GM19193 (cell line): ENCODE data around the gene BGN.

ENCODE experiments used
- POLR2A ChIP-seq: IDR thresholded peaks from 4 replicates; pipeline ENCODE4 v1.6.1; 2011; ENCODE audit not compliant: insufficient read depth, insufficient read length; ENCODE audit errors: extremely low read depth

BGN gene

GRCh38 chrX:153470411-153471363 is 24.1 kb upstream of the BGN start, which contains the start of gene HAUS7:
Gene HAUS7 (minus strand): TSS chrX:153470576. CDS start chrX:153470557, 19 bp downstream.
- TF ChIP-seq POLR2A: peak; percentile 23

- TF ChIP-seq POLR2A: no peak
Observed at GRCh38 chrX:153471663-153472280, 23.0 kb upstream of the BGN start.

GRCh38 chrX:153473126-153473525 is 21.7 kb upstream of the BGN start:
- TF ChIP-seq POLR2A: no peak

- no peak for TF ChIP-seq POLR2A
Observed at GRCh38 chrX:153474266-153474665, 20.5 kb upstream of the BGN start.

- TF ChIP-seq POLR2A: no peak
Observed at GRCh38 chrX:153474718-153475117, 20.1 kb upstream of the BGN start.

GRCh38 chrX:153475271-153475670 is 19.5 kb upstream of the BGN start:
- no peak for TF ChIP-seq POLR2A

GRCh38 chrX:153475751-153476281 is 19.0 kb upstream of the BGN start:
- TF ChIP-seq POLR2A: no peak

- TF ChIP-seq POLR2A: no peak
Observed at GRCh38 chrX:153476666-153477363, 18.0 kb upstream of the BGN start.

GRCh38 chrX:153477364-153477857 is 17.4 kb upstream of the BGN start:
- no peak for TF ChIP-seq POLR2A

GRCh38 chrX:153477901-153478300 is 16.9 kb upstream of the BGN start:
- no peak for TF ChIP-seq POLR2A

GRCh38 chrX:153478746-153479145 is 16.0 kb upstream of the BGN start:
- no peak for TF ChIP-seq POLR2A

- TF ChIP-seq POLR2A: no peak
Observed at GRCh38 chrX:153481043-153481442, 13.7 kb upstream of the BGN start.

- TF ChIP-seq POLR2A: no peak
Observed at GRCh38 chrX:153482376-153483015, 12.3 kb upstream of the BGN start.

GRCh38 chrX:153485396-153486080 is 9.2 kb upstream of the BGN start:
- TF ChIP-seq POLR2A: no peak
